NOMO-1 treated with DMSO at 0.1 percent for 48 hours (cell line): ENCODE data around the gene HMGXB3.
"Not testable (repeated sequence)": the region's sequence is repeated elsewhere in the genome, so short reads cannot be mapped to it uniquely, and the experiment has no call there.

Experiments used
- DNase-seq: peaks from one replicate; lab custom pipeline; 2025; ENCODE audit not compliant: unreplicated experiment; lab: John Stamatoyannopoulos, UW

HMGXB3 gene

GRCh38 chr5:150084754-150085153 is 84.2 kb downstream of the HMGXB3 start:
- DNase-seq = not testable (repeated sequence)

GRCh38 chr5:150085191-150085912 is 84.8 kb downstream of the HMGXB3 start:
- DNase-seq = no peak

GRCh38 chr5:150085950-150086715 is 85.6 kb downstream of the HMGXB3 start, which contains the start of gene CSF1R:
CSF1R (minus strand) TSS chr5:150086554; CDS start chr5:150086427, 127 bp downstream.
- peak; percentile 53 for DNase-seq

- no peak for DNase-seq
Observed at GRCh38 chr5:150092159-150092787, 91.7 kb downstream of the HMGXB3 start.

GRCh38 chr5:150097152-150097551 is 96.6 kb downstream of the HMGXB3 start:
- no peak for DNase-seq

GRCh38 chr5:150101023-150101422 is 100.5 kb downstream of the HMGXB3 start:
- no peak for DNase-seq
